ENCODE data around the gene PYROXD2.

Gene PYROXD2

GRCh38 chr10:98414932-98415730 is at the start of gene PYROXD2:
PYROXD2 (minus strand) TSS chr10:98415182; CDS start chr10:98415135, 47 bp downstream.
- peak; percentile 53 for DNase-seq

- DNase-seq, result no peak
Measured at GRCh38 chr10:98463976-98464754, 49.2 kb upstream of the PYROXD2 start.

GRCh38 chr10:98463016-98463415 is 48.0 kb upstream of the PYROXD2 start:
- no peak for DNase-seq

- DNase-seq, result no peak
Measured at GRCh38 chr10:98461500-98461842, 46.5 kb upstream of the PYROXD2 start.

- DNase-seq, result no peak
Measured at GRCh38 chr10:98460837-98461499, 46.0 kb upstream of the PYROXD2 start.

- no peak for DNase-seq
Measured at GRCh38 chr10:98458809-98459784, 44.1 kb upstream of the PYROXD2 start.

GRCh38 chr10:98457721-98458120 is 42.7 kb upstream of the PYROXD2 start:
- DNase-seq, result no peak

GRCh38 chr10:98456686-98457482 is 41.9 kb upstream of the PYROXD2 start:
- no peak for DNase-seq

GRCh38 chr10:98456043-98456570 is 41.1 kb upstream of the PYROXD2 start:
- no peak for DNase-seq

- no peak for DNase-seq
Measured at GRCh38 chr10:98453729-98454128, 38.7 kb upstream of the PYROXD2 start.

GRCh38 chr10:98450618-98451017 is 35.6 kb upstream of the PYROXD2 start:
- DNase-seq, result no peak

- DNase-seq, result no peak
Measured at GRCh38 chr10:98449287-98449686, 34.3 kb upstream of the PYROXD2 start.

- peak; percentile 84 for DNase-seq
Measured at GRCh38 chr10:98446661-98447221, 31.8 kb upstream of the PYROXD2 start, which contains the start of gene HPS1. HPS1 (minus strand) TSS chr10:98446935; CDS start chr10:98443240, 3,695 bp downstream.

GRCh38 chr10:98446151-98446660 is 31.2 kb upstream of the PYROXD2 start:
- DNase-seq, result no peak

GRCh38 chr10:98445200-98445812 is 30.3 kb upstream of the PYROXD2 start:
- DNase-seq, result no peak

- DNase-seq, result no peak
Measured at GRCh38 chr10:98444314-98445006, 29.5 kb upstream of the PYROXD2 start.

GRCh38 chr10:98438715-98439114 is 23.7 kb upstream of the PYROXD2 start:
- DNase-seq, result no peak

- DNase-seq, result no peak
Measured at GRCh38 chr10:98436704-98437103, 21.7 kb upstream of the PYROXD2 start.

GRCh38 chr10:98435178-98435577 is 20.2 kb upstream of the PYROXD2 start:
- DNase-seq, result no peak
